COLO668 (cell line): Measurements from ENCODE around the gene CD28.

Experiments
- DNase-seq: peaks from one replicate; lab custom pipeline; 2025; ENCODE audit not compliant: unreplicated experiment; lab: John Stamatoyannopoulos, UW

Gene CD28

DNA sequence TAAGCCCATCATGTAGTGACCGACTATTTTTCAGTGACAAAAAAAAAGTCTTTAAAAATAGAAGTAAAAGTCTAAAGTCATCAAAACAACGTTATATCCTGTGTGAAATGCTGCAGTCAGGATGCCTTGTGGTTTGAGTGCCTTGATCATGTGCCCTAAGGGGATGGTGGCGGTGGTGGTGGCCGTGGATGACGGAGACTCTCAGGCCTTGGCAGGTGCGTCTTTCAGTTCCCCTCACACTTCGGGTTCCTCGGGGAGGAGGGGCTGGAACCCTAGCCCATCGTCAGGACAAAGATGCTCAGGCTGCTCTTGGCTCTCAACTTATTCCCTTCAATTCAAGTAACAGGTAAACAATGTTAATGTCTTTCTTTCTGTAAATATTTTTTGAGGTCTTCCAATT lies at the start of gene CD28:
TSS of gene CD28 (plus strand) at position 237 of the 400 bp plus-strand sequence. CDS start at position 295, 58 bp downstream.
- DNase-seq, result no peak

DNA sequence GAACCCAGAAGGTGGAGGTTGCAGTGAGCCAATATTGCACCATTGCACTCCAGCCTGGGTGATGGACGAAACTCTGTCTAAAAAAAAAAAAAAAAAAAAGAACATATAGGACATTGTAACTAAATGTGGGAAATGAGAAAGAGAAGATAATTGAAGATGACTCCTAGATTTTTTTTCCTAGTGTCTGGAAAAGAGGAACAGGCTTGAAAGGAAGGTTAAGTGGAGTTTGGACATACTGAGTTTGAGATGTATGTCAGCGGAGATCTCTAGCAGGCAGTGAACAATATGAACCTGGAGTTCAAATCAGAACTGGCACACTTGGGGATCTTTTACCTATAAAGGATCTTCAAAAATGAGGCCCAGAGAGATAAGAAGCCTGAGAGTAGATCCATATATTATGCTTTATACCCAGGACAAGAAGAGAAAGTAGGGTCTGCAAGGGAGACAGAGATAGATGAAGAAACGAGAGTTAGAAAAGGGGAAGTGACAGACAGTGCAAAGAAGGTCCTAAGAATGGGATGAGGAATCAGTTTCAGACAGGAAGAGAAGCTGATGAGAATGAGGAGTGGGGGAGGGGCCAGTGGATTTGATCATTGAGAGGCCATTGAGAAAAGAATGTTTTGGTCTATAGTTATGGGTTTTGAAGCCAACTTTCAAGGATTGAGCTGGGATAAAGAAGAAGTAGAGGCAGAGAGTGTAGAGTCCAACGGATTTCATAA lies 46.9 kb upstream of the CD28 start:
- DNase-seq, result no peak

DNA sequence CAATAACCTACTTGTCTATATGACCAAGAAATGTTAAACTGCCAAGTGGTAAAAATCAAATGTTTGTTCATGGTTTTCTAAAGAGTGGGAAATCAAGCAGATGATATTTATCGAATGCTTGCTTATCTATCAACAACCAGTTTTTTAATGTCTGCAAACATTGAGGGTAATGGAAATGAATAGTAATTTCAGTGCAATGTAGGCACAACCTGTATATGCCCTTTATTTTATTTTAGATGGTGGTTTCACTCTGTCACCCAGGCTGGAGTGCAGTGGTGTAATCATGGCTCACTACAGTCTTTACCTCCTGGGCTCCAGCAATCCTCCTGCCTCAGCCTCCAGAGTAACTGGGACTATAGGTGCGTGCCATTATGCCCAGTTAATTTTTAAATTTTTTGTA lies 46.0 kb upstream of the CD28 start:
- DNase-seq, result no peak

- DNase-seq, result no peak
These were observed 45.0 kb upstream of the CD28 start for GRCh38 chr2:203661279-203661908.

- no peak for DNase-seq
These were observed 44.0 kb upstream of the CD28 start for GRCh38 chr2:203662487-203662886.

- DNase-seq, result no peak
These were observed 43.5 kb upstream of the CD28 start for GRCh38 chr2:203662951-203663350.

DNA sequence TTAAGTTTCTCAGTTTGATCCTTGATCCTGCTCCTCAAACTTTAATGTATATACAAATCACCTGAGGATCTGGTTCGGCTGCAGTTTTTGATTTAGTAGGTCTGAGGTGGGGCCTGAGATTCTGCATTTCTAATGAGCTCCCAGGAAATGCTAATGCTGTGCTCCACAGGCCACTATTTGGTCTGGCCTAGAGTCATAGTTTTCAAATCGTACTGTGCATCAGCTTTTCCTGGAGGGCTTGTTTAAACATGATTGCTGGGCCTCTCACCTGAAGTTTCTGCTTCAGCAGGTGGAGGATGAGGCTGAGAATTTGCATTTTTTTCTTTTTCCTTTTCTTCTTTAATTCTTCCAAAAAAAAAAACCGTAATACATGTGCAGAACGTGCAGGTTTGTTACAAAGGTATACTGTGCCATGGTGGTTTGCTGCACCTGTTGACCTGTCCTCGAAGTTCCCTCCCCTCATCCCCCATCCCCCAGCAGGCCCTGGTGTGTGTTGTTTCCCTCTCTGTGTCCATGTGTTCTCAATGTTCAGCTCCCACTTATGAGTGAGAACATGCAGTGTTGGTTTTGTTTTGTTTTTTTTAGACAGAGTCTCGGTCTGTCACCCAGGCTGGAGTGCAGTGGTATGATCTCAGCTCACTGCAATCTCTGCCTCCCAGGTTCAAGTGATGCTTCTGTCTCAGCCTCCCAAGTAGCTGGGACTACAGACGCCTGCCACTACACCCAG lies 42.2 kb upstream of the CD28 start:
- no peak for DNase-seq

DNA sequence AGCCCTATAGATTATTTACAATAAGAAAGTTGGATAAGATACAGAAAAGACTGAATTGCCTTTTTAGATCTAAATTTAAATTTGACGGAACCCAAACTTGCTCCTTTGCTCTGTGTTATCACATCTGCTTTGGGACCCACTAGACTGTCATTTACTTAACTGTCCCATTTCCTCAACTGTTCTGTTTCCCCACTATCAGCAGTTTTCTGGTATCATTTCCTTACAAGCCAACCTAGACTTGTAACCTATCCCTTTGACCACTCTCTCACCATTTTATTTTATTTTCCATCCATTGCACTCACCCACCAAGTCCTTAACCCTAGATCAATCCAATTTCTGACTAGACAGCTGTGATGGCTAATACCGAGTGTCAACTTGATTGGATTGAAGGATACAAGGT lies 38.6 kb upstream of the CD28 start:
- no peak for DNase-seq

GRCh38 chr2:203669820-203670219 lies 36.6 kb upstream of the CD28 start:
- DNase-seq, result no peak

GRCh38 chr2:203670939-203671338 lies 35.5 kb upstream of the CD28 start:
- no peak for DNase-seq

DNA sequence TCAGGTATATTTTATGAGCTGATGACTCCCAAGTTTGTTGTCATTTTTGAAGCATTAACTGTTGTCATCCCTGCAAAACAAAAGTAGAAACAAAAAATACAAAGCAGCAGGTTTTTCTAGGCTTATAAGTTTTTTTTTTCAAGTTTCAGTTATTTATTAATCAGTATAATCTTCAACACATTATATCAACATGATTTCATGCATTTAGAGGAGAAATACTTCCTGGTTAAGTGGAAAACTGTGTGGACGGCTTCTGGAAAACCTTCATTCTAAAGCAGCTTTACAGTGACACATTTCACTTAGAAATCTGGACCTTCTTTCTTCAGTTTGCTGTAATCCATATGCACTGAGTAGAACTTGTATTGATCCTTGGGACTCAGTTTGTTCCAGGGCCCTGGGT lies 34.6 kb upstream of the CD28 start:
- DNase-seq, result no peak

DNA sequence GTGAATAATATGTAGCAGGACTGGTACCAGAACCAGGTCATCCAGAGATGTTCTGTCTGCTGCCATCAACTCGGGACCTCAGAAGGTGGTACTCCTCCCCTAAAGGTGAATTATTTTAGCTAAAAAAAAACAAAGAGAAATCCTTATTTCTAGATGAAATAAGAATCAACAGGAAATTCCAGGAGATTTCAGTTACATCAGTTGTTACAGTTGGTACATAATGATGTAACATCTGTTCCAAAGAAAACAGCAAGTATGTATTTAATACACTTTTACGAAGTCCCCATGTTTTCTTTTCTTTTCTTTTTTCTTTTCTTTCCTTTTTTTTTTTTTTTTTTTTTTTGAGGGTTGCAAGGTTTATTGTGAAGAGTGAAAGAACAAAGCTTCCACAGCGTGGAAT lies 33.6 kb upstream of the CD28 start:
- DNase-seq, result no peak

GRCh38 chr2:203673933-203674332 lies 32.5 kb upstream of the CD28 start:
- no peak for DNase-seq

- no peak for DNase-seq
These were observed 31.4 kb upstream of the CD28 start for GRCh38 chr2:203675086-203675485.

DNA sequence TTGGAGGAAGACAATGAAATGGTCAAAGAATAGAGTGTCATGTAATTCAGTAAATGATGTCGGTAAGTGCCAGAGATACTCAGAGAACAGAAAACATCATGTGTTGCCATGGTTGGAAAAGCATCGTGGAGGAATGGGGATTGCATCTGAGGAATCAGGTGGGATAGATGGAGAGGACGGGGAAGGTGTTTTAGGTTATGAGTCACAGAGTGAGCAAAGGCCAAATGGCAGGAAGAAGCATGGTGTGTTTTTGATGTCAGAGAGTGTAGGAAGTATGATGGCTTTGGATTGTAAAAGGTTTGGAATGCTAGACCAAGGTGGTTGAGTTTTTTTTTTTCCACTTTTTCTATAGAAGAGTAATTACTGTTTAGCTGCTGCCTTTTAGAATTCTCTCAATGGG lies 27.5 kb upstream of the CD28 start:
- DNase-seq, result no peak

DNA sequence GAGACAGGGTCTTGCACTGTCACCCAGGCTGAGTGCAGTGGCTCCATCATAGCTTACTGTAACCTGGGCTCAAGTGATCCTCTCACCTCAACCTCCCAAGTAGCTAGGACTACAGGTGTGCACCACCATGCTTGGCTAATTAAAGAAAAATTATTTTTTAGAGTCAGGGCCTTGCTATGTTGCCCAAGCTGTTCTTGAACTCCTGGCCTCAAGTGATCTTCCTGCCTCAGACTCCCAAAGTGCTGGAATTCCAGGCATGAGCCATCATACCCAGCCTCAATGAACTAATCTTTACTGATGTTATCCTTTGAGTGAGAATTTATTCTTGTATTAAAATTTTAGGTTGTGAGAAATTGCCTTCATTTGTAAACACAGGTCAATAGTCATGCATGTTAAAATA lies 27.0 kb upstream of the CD28 start:
- no peak for DNase-seq

DNA sequence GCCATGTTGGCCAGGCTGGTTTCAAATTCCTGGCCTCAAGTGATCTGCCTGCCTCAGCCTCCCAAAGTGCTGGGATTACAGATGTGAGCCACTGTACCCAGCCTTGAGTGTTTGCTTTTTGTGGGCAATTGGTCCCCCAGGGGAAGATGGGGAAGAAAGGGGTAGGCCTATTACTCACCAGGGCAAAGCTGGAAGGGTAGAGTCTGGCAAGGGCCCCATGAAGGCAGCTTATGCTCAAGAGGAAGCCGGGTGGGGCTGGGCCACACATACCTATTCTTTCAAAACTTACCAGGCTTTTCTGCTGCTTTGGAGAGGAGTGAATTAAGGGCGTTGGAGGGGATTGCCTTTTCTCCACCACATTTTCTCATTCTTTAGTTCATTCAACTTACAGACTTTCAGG lies 24.5 kb upstream of the CD28 start:
- DNase-seq, result no peak

GRCh38 chr2:203682688-203683130 lies 23.7 kb upstream of the CD28 start:
- no peak for DNase-seq

DNA sequence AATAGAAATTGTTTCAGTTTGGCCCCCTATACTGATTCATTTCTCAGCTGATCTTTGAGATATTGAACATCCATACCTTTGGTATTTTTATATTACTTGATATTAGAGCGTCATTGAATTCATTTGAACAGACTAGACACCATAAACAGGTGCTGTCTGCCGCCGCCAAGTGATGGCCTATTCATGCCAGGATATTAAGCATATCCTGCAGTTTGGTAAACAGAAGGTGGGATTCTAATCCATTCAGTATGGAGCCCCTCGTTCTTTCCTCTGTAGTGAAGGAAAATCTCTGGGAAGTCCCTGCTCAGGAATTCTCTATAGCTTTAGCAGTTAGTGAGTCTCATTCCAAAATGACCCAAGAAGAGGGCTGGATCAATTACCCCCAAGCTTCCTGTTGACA lies 23.0 kb upstream of the CD28 start:
- DNase-seq, result no peak

GRCh38 chr2:203683932-203684556 lies 22.4 kb upstream of the CD28 start:
- no peak for DNase-seq

DNA sequence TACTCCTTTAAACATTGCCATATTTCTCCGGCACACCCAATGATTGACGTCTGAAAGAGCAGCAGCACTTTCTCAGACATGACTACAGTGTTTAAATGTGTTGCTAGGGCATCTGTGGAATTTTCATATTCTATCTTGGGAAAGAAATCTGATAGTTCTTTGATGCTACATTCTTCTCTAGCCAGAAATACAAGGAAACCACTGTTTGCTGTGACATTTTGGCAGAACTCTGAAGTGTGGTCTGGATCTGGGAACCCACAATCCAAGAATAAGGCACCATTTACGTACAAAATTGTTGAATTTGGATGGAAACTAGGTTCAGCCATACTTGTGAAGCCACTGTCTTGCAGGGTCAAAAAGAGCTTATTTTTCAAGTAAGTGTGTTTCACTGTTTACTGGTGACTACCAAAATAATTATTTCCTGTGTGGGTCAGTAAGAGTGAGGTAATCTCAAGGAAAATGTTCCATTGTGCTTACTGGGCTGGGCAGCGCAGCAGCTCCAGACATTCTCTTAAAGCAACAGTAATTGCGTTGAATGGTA lies 21.3 kb upstream of the CD28 start:
- no peak for DNase-seq
